Measurements from ENCODE around the gene ZNF865. TPM values are rescaled to one million over a fixed set of nuclear protein-coding genes. Genes with fewer than 3 reads are reported as not detected.

ZNF865 gene
- total and polyA plus RNA-seq, 10 of the 15 experiments (the other 5 are each of a cell fraction or from before 2014, with no cell fraction given) = 0.02 to 18.3 (median 0.90) TPM

GRCh38 chr19:55654868-55655647 lies 49.6 kb downstream of the ZNF865 start, which contains the start of gene U2AF2 (continued):
- no peak; the same call in 1 of the 2 replicates for TF ChIP-seq HSF1 (IDR thresholded peaks at IDR 0.05; ENCODE audit: low read depth, low read length)
- no peak for TF ChIP-seq RFX5 (IDR thresholded peaks at IDR 0.05; ENCODE audit: low read depth, low read length)
- TF ChIP-seq DPF2 (IDR thresholded peaks at IDR 0.05) = peak; percentile 84
- TF ChIP-seq SP1 (IDR thresholded peaks at IDR 0.05; ENCODE audit: low read depth, low read length) = no peak
- no peak for TF ChIP-seq CEBPZ (IDR thresholded peaks at IDR 0.05; ENCODE audit: low read depth, low read length)
- TF ChIP-seq RAD51 (IDR thresholded peaks at IDR 0.05) = peak; percentile 75
- TF ChIP-seq TCF3 (IDR thresholded peaks at IDR 0.05; ENCODE audit: borderline replicate concordance, insufficient read depth, low read depth, low read length) = no peak
- peak; percentile 89 for TF ChIP-seq USF1 (IDR thresholded peaks at IDR 0.05; ENCODE audit: borderline replicate concordance, extremely low read length, insufficient read depth, low read depth, low read length)
- TF ChIP-seq EZH2 (IDR thresholded peaks at IDR 0.05; ENCODE audit: borderline replicate concordance, control insufficient read depth, low read depth, low read length) = no peak
- no peak for TF ChIP-seq NR2C2 (IDR thresholded peaks at IDR 0.05; ENCODE audit: borderline replicate concordance, control insufficient read depth, insufficient read length, low read depth)
- peak; percentile 39; the same call in 1 of the 2 replicates for TF ChIP-seq CHD2 (IDR thresholded peaks at IDR 0.05; ENCODE audit: borderline replicate concordance, low read depth, low read length)
- no peak for TF ChIP-seq ZBTB4 (CRISPR knock-in tag; IDR thresholded peaks at IDR 0.05)
- no peak for TF ChIP-seq ATF2 (IDR thresholded peaks at IDR 0.05; ENCODE audit: low read length)
- TF ChIP-seq EGR1 (IDR thresholded peaks at IDR 0.05; ENCODE audit: borderline replicate concordance in 1 of 2, low read depth in 2 of 2, low read length in 2 of 2) = peak in 1 of 2 experiments; percentile 41; a peak in 1 of 3 replicates
- peak; percentile 95 for TF ChIP-seq LARP7 (IDR thresholded peaks at IDR 0.05)
